Gastroesophageal sphincter (tissue), 4 donors: ENCODE measurements around the gene TCERG1. TPM values are rescaled to one million over a fixed set of nuclear protein-coding genes. Genes with fewer than 3 reads are reported as not detected.
A peak's percentile ranks its signal among the peaks of the same experiment; 100 is the strongest.
"Not testable (repeated sequence)": the region's sequence is repeated elsewhere in the genome, so short reads cannot be mapped to it uniquely, and the experiment has no call there.

Experiments
- ATAC-seq: fragments of 150-250 bp; one replicate; pipeline ENCODE4 v1.9.1; 2016; ENCODE audit warnings: mild to moderate bottlenecking, moderate library complexity
- H3K27ac ChIP-seq, 4 donors: fragments of 200-600 bp; sonication (generic) in 3 of 4; 1 replicate in 3 of 4; 2 replicates in 1 of 4; pipeline ENCODE4 v1.5.1; 2016 to 2019
- H3K27me3 ChIP-seq: fragments of 200-600 bp; sonication (generic); one replicate; pipeline ENCODE4 v1.5.1; 2019
- H3K36me3 ChIP-seq, 2 donors: fragments of 200-600 bp; sonication (generic); one replicate each; pipeline ENCODE4 v1.5.1; 2019; ENCODE audit warnings: control low read depth in 1 of 2
- H3K4me1 ChIP-seq, 3 donors: fragments of 200-600 bp; sonication (generic); 1 replicate in 2 of 3; 2 replicates in 1 of 3; pipeline ENCODE4 v1.5.1; 2016 to 2019; ENCODE audit warnings: control low read depth in 2 of 3
- H3K4me3 ChIP-seq, 2 donors: fragments of 200-600 bp; sonication (generic); one replicate each; pipeline ENCODE4 v1.5.1; 2019; ENCODE audit warnings: mild to moderate bottlenecking in 1 of 2, moderate library complexity in 1 of 2
- H3K9me3 ChIP-seq, 3 donors: fragments of 200-600 bp; sonication (generic); one replicate each; pipeline ENCODE4 v1.5.1; 2017 to 2019; ENCODE audit warnings: control low read depth in 2 of 3
- EP300 ChIP-seq: sonication (generic); formaldehyde crosslinking; IDR thresholded peaks from one replicate; pipeline ENCODE4 v1.6.1; 2017; ENCODE audit warnings: antibody characterized with exemption, mild to moderate bottlenecking
- POLR2A ChIP-seq, 2 donors: fragments of 450-650 bp; IDR thresholded peaks; one replicate each; pipeline ENCODE4 v1.6.1; 2017; ENCODE audit warnings: antibody characterized with exemption in 2 of 2, mild to moderate bottlenecking in 2 of 2, moderate library complexity in 1 of 2
- POLR2AphosphoS5 ChIP-seq: sonication (generic); formaldehyde crosslinking; IDR thresholded peaks from one replicate; pipeline ENCODE4 v1.6.1; 2017; ENCODE audit warnings: antibody characterized with exemption
- WGBS, 2 donors: methylation state at CpG; one replicate each; pipeline ENCODE4 v1.1.5; 2018; ENCODE audit warnings: low coverage in 1 of 2; 5-methylcytosine and 5-hydroxymethylcytosine counted together
- total RNA-seq, 4 donors: library from RNA; depleted of rRNA; stranded (reverse); fragments of >200 nt; gene quantifications; one replicate each; pipeline ENCODE4 v1.1.0, GENCODE V29; 2016
- TF ChIP-seq, protein P1 (sequence below), 4 experiments: fragments of 200-600 bp in 2 of 4; fragments of 450-650 bp in 2 of 4; sonication (generic) in 1 of 4; IDR thresholded peaks; one replicate each; pipeline ENCODE4 v1.5.1; 2017 to 2019; ENCODE audit warnings: antibody characterized with exemption in 4 of 4, mild to moderate bottlenecking in 2 of 4, moderate library complexity in 2 of 4

The TCERG1 gene
- total RNA-seq, 4 donors from 2014 or later = 19.8 to 66.9 (median 41.2) TPM

DNA sequence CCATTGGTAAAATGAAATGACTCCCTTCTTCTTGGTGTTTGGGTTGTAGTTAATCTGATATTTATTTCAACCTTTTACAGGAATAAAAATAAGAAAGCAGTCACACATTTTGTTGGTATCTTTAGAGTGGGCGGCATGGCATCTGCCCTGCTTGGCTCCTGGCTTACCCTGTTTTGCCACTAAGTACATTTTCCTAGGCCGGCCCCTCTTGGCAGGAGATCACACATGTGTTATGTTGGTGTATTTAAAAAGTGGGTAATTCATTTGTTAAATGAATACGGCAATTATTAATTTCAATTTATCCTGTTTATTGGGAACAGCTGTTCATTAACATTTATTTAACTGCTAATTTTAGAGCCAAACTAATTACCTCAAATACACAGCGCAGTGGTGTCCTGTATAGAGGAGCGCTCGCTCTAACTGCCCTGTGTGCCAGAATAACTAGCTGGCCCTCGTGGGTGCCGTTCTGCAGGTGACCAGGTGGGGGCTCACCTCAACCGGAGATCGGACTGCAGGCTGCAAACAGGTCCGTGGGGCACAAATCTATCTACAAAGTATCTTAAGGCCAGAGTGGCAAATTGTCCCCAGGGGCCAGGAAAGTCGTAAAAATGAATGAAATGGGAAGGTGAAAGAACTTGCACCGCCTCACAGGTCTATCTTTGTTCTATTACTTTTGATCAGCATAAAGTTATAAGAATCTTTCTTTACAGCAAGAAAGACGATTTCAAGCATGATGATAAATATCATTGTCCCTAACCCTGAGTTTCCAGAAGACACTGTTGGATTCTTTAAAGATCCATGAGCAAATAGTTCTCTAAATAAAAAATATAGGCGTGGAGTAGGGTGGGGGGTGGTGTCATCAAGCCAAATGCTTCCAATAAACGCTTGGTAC is 95.1 kb downstream of the TCERG1 start:
- ATAC-seq = peak; percentile 70
- Histone ChIP-seq H3K9me3 (no peaks in the 10 kb centered on the region), H3K36me3 (no peaks in the 10 kb centered on the region), H3K4me1 (peaks cover 0 to 7% (median 0%) of the 10 kb centered on the region in 3 donors), H3K27me3 (no peaks in the 10 kb centered on the region), H3K27ac (no peak overlapping the region), H3K4me3 (no peak overlapping the region)
- TF ChIP-seq, protein P1, sequence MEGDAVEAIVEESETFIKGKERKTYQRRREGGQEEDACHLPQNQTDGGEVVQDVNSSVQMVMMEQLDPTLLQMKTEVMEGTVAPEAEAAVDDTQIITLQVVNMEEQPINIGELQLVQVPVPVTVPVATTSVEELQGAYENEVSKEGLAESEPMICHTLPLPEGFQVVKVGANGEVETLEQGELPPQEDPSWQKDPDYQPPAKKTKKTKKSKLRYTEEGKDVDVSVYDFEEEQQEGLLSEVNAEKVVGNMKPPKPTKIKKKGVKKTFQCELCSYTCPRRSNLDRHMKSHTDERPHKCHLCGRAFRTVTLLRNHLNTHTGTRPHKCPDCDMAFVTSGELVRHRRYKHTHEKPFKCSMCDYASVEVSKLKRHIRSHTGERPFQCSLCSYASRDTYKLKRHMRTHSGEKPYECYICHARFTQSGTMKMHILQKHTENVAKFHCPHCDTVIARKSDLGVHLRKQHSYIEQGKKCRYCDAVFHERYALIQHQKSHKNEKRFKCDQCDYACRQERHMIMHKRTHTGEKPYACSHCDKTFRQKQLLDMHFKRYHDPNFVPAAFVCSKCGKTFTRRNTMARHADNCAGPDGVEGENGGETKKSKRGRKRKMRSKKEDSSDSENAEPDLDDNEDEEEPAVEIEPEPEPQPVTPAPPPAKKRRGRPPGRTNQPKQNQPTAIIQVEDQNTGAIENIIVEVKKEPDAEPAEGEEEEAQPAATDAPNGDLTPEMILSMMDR (IDR thresholded peaks at IDR 0.05) = peak; percentile 56 to 83 (median 66)
- TF ChIP-seq POLR2A (IDR thresholded peaks at IDR 0.05) (no peak), POLR2AphosphoS5 (no peak), EP300 (no peak)
- WGBS, 2 donors = 27 to 34% methylated on average over 13 to 14 of the region's 16 CpGs

DNA sequence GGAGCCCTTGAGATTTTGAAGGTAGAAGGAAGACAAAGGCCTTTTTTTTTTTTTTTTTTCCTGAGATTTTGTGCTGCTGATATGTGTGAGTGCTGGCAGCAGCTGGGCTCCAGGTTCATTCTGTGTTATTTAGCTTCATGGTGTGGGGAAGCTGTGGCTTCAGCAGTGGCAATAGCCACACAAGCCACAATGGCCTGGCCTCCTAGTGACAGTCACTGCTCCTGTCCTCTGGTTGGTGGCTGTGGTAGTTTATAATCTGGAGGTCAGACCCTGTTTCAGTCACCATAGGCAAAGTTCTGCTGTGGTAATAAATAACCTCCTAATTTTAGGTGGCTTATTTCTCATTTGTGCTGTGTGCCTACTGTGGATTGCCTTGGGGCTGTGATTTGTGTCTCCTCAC is 97.1 kb downstream of the TCERG1 start:
- no peaks in the 10 kb centered on the region for H3K27me3 ChIP-seq
- no peak overlapping the region for H3K4me3 ChIP-seq
- H3K4me1 ChIP-seq = peaks cover 0 to 7% (median 0%) of the 10 kb centered on the region in 3 donors
- no peaks in the 10 kb centered on the region for H3K9me3 ChIP-seq
- no peak for TF ChIP-seq POLR2AphosphoS5
- no peak for TF ChIP-seq POLR2A (IDR thresholded peaks at IDR 0.05)
- TF ChIP-seq EP300 = no peak
- TF ChIP-seq, protein P1 (IDR thresholded peaks at IDR 0.05) = no peak
- H3K27ac ChIP-seq = no peak overlapping the region
- ATAC-seq = no peak
- H3K36me3 ChIP-seq = no peaks in the 10 kb centered on the region

DNA sequence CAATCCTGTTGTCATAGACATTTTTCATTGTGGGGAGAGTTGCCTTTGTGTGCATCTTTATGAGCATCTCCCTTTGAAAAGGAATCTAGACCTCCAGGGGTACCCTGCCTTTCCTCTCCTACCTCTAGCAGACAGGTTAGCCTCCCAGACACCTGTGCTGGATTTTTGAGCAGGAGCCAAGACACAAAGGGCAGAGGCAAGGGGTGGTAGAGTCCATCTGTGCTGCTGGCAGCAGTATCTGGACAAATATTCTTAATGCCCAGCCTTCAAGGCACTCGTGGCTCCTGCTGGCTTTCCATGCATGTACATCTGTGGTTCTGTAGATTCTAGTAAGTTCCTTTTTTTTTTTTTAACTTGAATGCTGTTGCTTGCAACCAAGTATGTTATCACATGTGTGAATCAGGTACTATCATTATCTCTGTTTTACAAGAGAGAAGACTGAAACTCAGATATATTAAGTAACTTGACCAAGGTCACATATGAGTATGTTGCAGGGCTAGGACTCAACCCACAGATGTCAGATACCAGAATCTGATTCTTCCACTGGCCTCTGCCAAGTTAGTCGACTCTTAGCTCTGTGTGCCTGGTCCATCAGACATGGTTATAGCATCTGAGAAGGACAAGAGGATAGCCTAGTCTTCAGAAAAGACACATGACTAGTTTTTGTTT is 101.8 kb downstream of the TCERG1 start:
- ATAC-seq = no peak
- no peaks in the 10 kb centered on the region for H3K27me3 ChIP-seq
- no peaks in the 10 kb centered on the region for H3K9me3 ChIP-seq
- H3K4me1 ChIP-seq = no peaks in the 10 kb centered on the region
- no peak overlapping the region for H3K27ac ChIP-seq
- TF ChIP-seq POLR2AphosphoS5 = no peak
- TF ChIP-seq, protein P1 (IDR thresholded peaks at IDR 0.05) = no peak
- no peak for TF ChIP-seq POLR2A (IDR thresholded peaks at IDR 0.05)
- 29 to 44% methylated on average over 2 of the region's 2 CpGs for WGBS, 2 donors
- no peaks in the 10 kb centered on the region for H3K36me3 ChIP-seq
- no peak overlapping the region for H3K4me3 ChIP-seq

DNA sequence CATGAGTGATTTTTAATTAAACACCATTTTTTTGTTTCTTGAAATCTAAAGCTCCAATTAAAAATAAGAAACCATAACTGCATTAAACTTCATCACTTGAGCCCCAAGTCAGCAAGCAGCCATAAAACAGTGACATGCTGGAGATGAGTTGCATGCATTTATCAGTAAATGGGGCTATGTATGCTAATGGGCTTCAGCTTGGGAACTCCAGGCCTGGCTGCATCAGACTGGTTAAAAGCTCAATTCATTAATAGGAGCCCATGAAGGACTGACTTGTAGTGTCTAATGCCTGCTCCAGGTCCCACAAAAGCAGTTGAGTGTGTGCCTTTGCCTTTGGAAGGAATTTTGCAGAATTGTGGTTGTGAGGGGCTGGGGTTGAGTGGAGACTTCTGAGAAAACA is 102.5 kb downstream of the TCERG1 start:
- H3K36me3 ChIP-seq = no peaks in the 10 kb centered on the region
- H3K9me3 ChIP-seq = no peaks in the 10 kb centered on the region
- H3K27me3 ChIP-seq = no peaks in the 10 kb centered on the region
- no peaks in the 10 kb centered on the region for H3K4me1 ChIP-seq
- no peak overlapping the region for H3K27ac ChIP-seq
- TF ChIP-seq POLR2A (IDR thresholded peaks at IDR 0.05) (no peak), POLR2AphosphoS5 (no peak), EP300 (no peak)
- TF ChIP-seq, protein P1 (IDR thresholded peaks at IDR 0.05) = no peak
- no peak overlapping the region for H3K4me3 ChIP-seq
- ATAC-seq = no peak

DNA sequence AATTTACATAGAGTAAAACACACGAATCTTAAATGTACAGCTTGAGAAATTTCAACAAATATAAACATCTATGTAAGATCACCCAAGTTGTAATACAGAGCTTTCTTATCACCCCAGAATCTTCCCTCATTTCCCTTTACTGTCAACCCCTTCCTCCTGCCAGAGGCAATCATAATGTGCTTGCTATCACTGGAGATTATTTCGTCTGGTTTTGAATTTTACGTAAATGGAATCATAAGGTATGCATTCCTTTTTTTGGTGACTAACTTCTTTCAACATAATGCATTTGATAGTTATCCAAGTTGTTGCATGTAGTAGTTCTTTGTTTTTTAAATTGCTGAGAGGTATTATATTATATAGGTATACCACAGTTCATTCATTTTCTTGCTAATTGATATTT is 106.3 kb downstream of the TCERG1 start:
- TF ChIP-seq, protein P1 (IDR thresholded peaks at IDR 0.05) = no peak
- TF ChIP-seq POLR2AphosphoS5 (no peak), EP300 (no peak), POLR2A (IDR thresholded peaks at IDR 0.05) (no peak)
- no peak overlapping the region for H3K4me3 ChIP-seq
- no peaks in the 10 kb centered on the region for H3K9me3 ChIP-seq
- no peaks in the 10 kb centered on the region for H3K36me3 ChIP-seq
- ATAC-seq = no peak
- WGBS, 2 donors = 63 to 67% methylated on average over 2 to 3 of the region's 3 CpGs
- no peaks in the 10 kb centered on the region for H3K4me1 ChIP-seq
- H3K27me3 ChIP-seq = no peaks in the 10 kb centered on the region
- H3K27ac ChIP-seq = no peak overlapping the region

DNA sequence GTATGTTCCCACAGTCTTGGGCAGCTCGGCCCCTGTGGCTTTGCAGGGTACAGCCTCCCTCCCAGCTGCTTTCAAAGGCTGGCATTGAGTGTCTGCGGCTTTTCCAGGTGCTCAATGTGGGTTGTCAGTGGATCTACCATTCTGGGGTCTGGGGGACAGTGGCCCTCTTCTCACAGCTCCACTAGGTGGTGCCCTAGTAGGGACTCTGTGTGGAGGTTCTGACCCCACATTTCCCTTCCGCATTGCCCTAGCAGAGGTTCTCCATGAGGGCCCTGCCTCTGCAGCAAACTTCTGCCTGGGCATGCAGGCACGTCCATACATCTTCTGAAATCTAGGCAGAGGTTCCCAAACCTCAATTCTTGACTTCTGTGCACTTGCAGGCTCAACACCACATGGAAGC is 109.8 kb downstream of the TCERG1 start:
- not testable (repeated sequence) for H3K27me3 ChIP-seq, H3K27ac ChIP-seq, H3K4me1 ChIP-seq, H3K9me3 ChIP-seq, H3K4me3 ChIP-seq, H3K36me3 ChIP-seq, ATAC-seq
- 67% methylated on average over 1 of the region's 4 CpGs; no CpG with 5 or more reads in 1 of the 2 donors for WGBS, 2 donors
